HTERT RPE-1 (cell line): Measurements from ENCODE around the gene DNAJA1.

ENCODE experiments used
- in situ Hi-C: fragments of 300-500 bp; cut with MboI; formaldehyde crosslinking; loops from 4 replicates; pipeline ENCODE4 v1.14.3; 2020; ENCODE audit warnings: low sequenced_read_pairs

DNAJA1 gene

DNA sequence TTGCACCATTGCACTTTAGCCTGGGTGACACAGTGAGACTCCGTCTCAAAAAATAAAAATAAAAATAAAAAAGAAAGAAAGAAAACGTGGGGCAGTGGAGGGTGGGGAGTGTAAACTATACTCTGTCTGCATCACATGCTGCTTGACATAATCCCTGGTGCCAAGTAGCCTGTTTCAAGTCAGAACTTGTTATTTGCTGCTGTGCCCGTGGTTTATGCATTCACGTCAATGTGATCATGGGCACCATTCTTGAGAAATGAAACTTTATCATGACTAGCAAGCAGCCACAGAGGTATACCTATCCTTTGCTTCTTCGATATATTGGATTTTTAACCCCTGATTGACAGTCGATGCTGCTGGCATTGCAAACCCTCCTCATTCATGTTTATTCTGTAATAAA is 55.5 kb downstream of the DNAJA1 start:
- in situ Hi-C loops = loop anchor here (25.0 kb wide), 1 partner anchor 157 kb away; the partner anchor contains the start of gene SPINK4

DNA sequence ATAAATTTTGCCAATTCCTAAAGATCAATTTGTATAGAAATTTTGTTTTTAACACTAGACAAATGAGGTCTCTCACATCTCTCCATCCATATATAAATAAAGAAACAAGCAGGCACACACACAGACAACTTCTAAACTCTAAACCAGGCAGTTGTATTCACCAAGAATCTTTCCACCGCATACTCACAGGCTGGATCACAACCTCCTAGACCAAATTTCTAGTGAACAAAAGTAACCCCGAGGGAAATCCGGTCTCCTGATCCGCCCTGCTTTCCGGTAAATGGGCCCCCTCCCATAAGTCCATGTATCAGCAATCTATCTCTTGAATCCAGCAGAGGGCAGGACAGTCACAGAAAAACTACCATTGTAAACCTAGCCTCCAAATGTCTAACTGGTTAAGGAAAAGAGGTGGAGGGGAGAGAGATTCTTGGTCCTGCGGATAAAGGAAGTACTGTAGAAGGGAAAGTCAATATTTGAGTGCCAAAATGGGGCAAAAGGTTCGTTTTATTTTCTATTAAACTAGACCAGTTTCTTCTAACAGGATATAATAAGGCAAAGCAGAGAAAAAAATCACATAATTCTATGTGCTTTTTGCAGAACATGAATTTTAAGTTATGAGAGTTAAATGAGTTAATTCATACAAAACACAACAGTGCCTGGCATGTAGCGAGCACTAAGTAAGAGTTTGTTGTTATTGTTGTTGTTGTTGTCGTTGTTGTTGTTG is 56.2 kb downstream of the DNAJA1 start:
- in situ Hi-C loops = loop anchor here (25.0 kb wide), 1 partner anchor 156 kb away; the partner anchor contains the start of gene SPINK4

DNA sequence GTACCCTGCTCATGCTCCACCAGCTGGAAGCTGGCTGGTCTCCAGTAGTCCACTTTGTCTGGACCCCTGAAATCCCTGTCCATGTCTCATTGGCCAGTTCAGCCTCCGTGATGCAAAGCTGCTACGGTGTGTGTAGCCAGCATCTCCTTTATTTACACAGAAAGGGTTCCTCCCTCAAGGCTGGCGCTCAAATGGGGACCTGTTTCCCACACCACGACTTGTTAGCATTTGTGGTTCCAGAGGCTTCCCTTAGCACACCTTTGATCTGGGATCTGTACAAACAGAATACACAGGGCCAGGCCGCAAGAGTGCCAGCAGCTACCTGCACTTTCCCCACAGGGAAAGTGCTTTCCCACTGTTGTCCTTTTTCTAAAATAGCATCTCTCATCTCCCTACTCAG is 57.1 kb downstream of the DNAJA1 start:
- in situ Hi-C loops = loop anchor here (25.0 kb wide), 1 partner anchor 155 kb away; the partner anchor contains the start of gene SPINK4

DNA sequence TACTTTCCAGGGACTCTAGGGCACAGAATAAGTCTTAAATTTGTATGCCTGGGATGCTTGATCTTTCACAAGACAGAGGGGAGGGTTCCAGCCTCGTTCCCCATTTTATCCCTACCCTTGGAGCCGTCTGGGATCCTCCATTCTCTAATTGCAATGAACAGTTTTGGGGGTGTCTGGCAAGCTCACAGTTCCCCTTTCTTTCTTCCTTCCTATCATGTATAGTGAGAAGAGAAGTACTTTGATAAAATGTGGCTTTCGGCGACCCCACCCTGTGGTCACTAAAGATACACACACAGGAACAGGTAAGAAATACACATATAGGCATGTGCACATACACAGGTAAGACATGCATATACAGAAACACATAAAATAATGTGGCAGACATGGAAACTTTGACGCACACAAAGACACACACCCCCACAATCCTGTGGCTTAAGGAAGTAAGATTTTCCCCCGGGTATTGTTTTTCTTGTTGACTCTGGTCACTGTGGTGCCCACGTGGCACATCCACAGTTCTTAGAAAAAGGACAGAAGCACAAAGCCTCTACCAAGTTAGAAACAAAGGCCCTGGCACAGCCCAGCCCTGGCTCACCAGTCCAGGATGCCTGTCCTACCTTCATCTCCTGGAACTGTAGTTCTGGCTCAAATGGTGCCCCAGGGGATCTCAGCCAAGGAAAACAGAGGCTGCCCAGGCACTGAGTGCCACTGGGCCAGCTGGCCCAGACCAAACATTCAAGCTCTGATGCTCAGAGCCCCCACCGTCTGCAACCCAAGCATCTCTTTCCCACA is 57.7 kb downstream of the DNAJA1 start:
- in situ Hi-C loops = loop anchor here (25.0 kb wide), 1 partner anchor 155 kb away; the partner anchor contains the start of gene SPINK4

DNA sequence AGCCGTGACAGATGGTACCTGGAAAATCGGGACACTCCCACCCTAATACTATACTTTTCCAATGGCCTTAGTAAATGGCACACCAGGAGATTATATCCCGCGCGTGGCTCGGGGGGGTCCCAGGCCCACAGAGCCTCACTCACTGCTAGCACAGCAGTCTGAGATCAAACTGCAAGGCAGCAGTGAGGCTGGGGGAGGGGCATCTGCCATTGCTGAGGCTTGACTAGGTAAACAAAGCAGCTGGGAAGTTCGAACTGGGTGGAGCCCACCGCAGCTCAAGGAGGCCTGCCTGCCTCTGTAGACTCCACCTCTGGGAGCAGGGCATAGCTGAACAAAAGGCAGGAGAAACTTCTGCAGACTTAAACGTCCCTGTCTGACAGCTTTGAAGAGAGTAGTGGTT is 60.6 kb downstream of the DNAJA1 start:
- in situ Hi-C loops = loop anchor here (25.0 kb wide), 1 partner anchor 152 kb away; the partner anchor contains the start of gene SPINK4
